CD4-positive, alpha-beta T cell treated with Interferon alpha-2 for 1 hour (primary cell): Measurements from ENCODE around the gene SEZ6L.

ENCODE experiments used
- DNase-seq, 2 donors: peaks; one replicate each; pipeline ENCODE4 v3.0.0-alpha.2; 2020 to 2022

The SEZ6L gene

GRCh38 chr22:26431261-26431995, 262.2 kb downstream of the SEZ6L start:
- DNase-seq, result no peak

DNA sequence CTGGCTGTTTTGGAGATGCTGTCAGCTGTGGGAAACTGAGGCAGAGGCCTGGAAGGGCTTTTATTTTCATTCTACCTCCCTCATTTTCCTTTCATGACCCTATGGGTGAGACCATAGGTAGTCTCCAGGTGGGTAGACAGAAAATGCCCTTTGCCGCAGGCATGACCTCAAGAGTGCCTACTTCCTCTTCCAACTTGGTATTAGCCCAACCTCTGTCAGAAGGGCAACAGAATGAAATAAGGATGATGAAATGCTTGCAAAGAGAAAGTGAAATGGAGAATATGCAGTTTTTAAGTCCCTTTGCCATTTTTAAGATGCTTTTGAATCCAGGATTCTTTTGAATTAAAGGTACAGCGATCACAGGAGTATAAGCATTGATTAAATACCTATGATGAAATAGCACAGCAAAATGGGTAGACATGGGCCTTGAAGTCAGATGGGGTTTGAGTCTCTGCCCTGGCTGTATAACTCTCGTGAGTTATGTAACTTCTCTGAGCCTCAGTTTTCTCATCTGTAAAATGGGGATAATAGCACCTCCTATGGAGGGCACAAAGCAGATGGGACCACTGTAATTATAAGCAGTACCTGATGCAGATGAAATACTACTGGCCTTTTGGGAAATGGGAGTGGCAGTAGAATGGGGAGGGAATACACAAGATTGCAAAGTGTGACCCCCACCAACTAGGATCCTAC, 263.5 kb downstream of the SEZ6L start:
- peak in 1 of 2 donors; percentile 41 for DNase-seq
